Trophoblast cell (in vitro differentiated cells and primary cell): Measurements from ENCODE around the gene NPFFR2.
A peak's percentile ranks its signal among the peaks of the same experiment; 100 is the strongest.

ENCODE experiments used
- DNase-seq, 2 donors: peaks; one replicate each; pipeline ENCODE4 v3.0.0-alpha.2; 2016
- H2AFZ ChIP-seq: 2 replicates; pipeline ENCODE4 v1.6.1; 2013; ENCODE audit warnings: low read length, moderate library complexity, mild to moderate bottlenecking; ENCODE audit not compliant: insufficient read depth, poor library complexity
- H2AK5ac ChIP-seq: 2 replicates; pipeline ENCODE4 v1.6.1; 2013; ENCODE audit warnings: mild to moderate bottlenecking, low read length
- H2BK120ac ChIP-seq: 2 replicates; pipeline ENCODE4 v1.6.1; 2013; ENCODE audit warnings: low read length, mild to moderate bottlenecking, moderate library complexity; ENCODE audit not compliant: insufficient read depth, poor library complexity
- H2BK12ac ChIP-seq: 2 replicates; pipeline ENCODE4 v1.6.1; 2013; ENCODE audit warnings: mild to moderate bottlenecking, low read length, moderate library complexity
- H2BK5ac ChIP-seq: 2 replicates; pipeline ENCODE4 v1.6.1; 2013; ENCODE audit warnings: low read length, low read depth, moderate library complexity, mild to moderate bottlenecking; ENCODE audit not compliant: poor library complexity
- H3K14ac ChIP-seq: 2 replicates; pipeline ENCODE4 v1.6.1; 2013; ENCODE audit warnings: mild to moderate bottlenecking, low read length
- H3K18ac ChIP-seq: 2 replicates; pipeline ENCODE4 v1.6.1; 2013; ENCODE audit warnings: mild to moderate bottlenecking, low read length
- H3K23ac ChIP-seq: 2 replicates; pipeline ENCODE4 v1.6.1; 2013; ENCODE audit warnings: low read length
- H3K27ac ChIP-seq: 2 replicates; pipeline ENCODE4 v1.5.1; 2013; ENCODE audit warnings: low read depth, mild to moderate bottlenecking, inconsistent platforms, low read length, moderate library complexity
- H3K27me3 ChIP-seq: 2 replicates; pipeline ENCODE4 v1.6.1; 2013; ENCODE audit warnings: inconsistent platforms, mild to moderate bottlenecking, low read length, moderate library complexity; ENCODE audit not compliant: insufficient read depth
- H3K36me3 ChIP-seq, 2 experiments: 1 replicate in 1 of 2; 2 replicates in 1 of 2; pipeline ENCODE4 v1.6.1; 2013; ENCODE audit warnings: low read length in 2 of 2, mild to moderate bottlenecking in 2 of 2, moderate library complexity in 1 of 2; ENCODE audit not compliant: insufficient read depth in 2 of 2, control insufficient read depth in 1 of 2
- H3K4ac ChIP-seq: 2 replicates; pipeline ENCODE4 v1.6.1; 2013; ENCODE audit warnings: low read depth, mild to moderate bottlenecking, low read length, moderate library complexity
- H3K4me1 ChIP-seq, 2 experiments: 1 replicate in 1 of 2; 2 replicates in 1 of 2; pipeline ENCODE4 v1.6.1; 2013; ENCODE audit warnings: low read length in 2 of 2, mild to moderate bottlenecking in 2 of 2, moderate library complexity in 1 of 2; ENCODE audit not compliant: insufficient read depth in 2 of 2, control insufficient read depth in 1 of 2
- H3K4me2 ChIP-seq: 2 replicates; pipeline ENCODE4 v1.6.1; 2013; ENCODE audit warnings: inconsistent platforms, mild to moderate bottlenecking, low read length, moderate library complexity
- H3K4me3 ChIP-seq: 2 replicates; pipeline ENCODE4 v1.5.1; 2013; ENCODE audit warnings: mild to moderate bottlenecking, low read depth, low read length, inconsistent platforms
- H3K79me1 ChIP-seq: one replicate; pipeline ENCODE4 v1.6.1; 2013; ENCODE audit warnings: low read length
- H3K79me2 ChIP-seq: 2 replicates; pipeline ENCODE4 v1.6.1; 2013; ENCODE audit warnings: low read length, mild to moderate bottlenecking; ENCODE audit not compliant: control insufficient read depth, insufficient read depth, poor library complexity
- H3K9ac ChIP-seq: 2 replicates; pipeline ENCODE4 v1.6.1; 2013; ENCODE audit warnings: mild to moderate bottlenecking, low read length
- H3K9me3 ChIP-seq: 2 replicates; pipeline ENCODE4 v1.6.1; 2013; ENCODE audit warnings: low read depth, mild to moderate bottlenecking, control low read depth, inconsistent platforms, low read length; ENCODE audit not compliant: insufficient read depth
- H4K12ac ChIP-seq: 2 replicates; pipeline ENCODE4 v1.6.1; 2013; ENCODE audit warnings: low read depth, mild to moderate bottlenecking, low read length, moderate library complexity
- H4K8ac ChIP-seq: 2 replicates; pipeline ENCODE4 v1.6.1; 2013; ENCODE audit warnings: low read depth, mild to moderate bottlenecking, low read length, moderate library complexity
- H4K91ac ChIP-seq: one replicate; pipeline ENCODE4 v1.6.1; 2013; ENCODE audit warnings: low read depth, mild to moderate bottlenecking, low read length, moderate library complexity
- WGBS: extraction: QIAGEN DNeasy Blood & Tissue Kit; methylation state at CpG from one replicate; pipeline ENCODE4 v1.1.7; 2013; ENCODE audit warnings: missing lambda C conversion rate; ENCODE audit not compliant: insufficient read length, insufficient coverage; ENCODE audit errors: extremely low coverage; 5-methylcytosine and 5-hydroxymethylcytosine counted together

Gene NPFFR2

GRCh38 chr4:72022553-72022952 is 9.2 kb upstream of the NPFFR2 start:
- Histone ChIP-seq H3K36me3 (no peaks in the 10 kb centered on the region), H3K4me2 (no peak overlapping the region), H3K4me1 (no peaks in the 10 kb centered on the region), H3K4me3 (no peak overlapping the region), H3K23ac (no peak overlapping the region), H3K79me1 (no peaks in the 10 kb centered on the region), H3K18ac (no peak overlapping the region), H3K9me3 (no peaks in the 10 kb centered on the region), H2BK12ac (no peak overlapping the region), H3K4ac (no peak overlapping the region), H3K9ac (no peak overlapping the region), H3K27ac (no peak overlapping the region), H2AFZ (no peak overlapping the region), H4K8ac (no peak overlapping the region), H2BK120ac (no peak overlapping the region), H2AK5ac (no peak overlapping the region), H3K27me3 (no peaks in the 10 kb centered on the region), H3K79me2 (no peaks in the 10 kb centered on the region), H4K12ac (no peak overlapping the region), H3K14ac (no peak overlapping the region), H4K91ac (no peak overlapping the region), H2BK5ac (no peak overlapping the region)
- DNase-seq = no peak
- WGBS = no CpG with 5 or more reads among the region's 1 CpG

GRCh38 chr4:72055566-72055965 is 23.8 kb downstream of the NPFFR2 start:
- no peak overlapping the region for H3K18ac ChIP-seq
- no peak overlapping the region for H3K14ac ChIP-seq
- no peak overlapping the region for H3K27ac ChIP-seq
- no peak overlapping the region for H3K4me2 ChIP-seq
- no peaks in the 10 kb centered on the region for H3K9me3 ChIP-seq
- H2AFZ ChIP-seq = no peak overlapping the region
- H4K91ac ChIP-seq = no peak overlapping the region
- no peak for DNase-seq
- H3K36me3 ChIP-seq = no peaks in the 10 kb centered on the region
- no peak overlapping the region for H3K9ac ChIP-seq
- no peak overlapping the region for H4K12ac ChIP-seq
- H3K4me3 ChIP-seq = no peak overlapping the region
- no peaks in the 10 kb centered on the region for H3K79me1 ChIP-seq
- H3K27me3 ChIP-seq = no peaks in the 10 kb centered on the region
- no peak overlapping the region for H3K4ac ChIP-seq
- no peak overlapping the region for H2BK5ac ChIP-seq
- no peak overlapping the region for H3K23ac ChIP-seq
- no peak overlapping the region for H4K8ac ChIP-seq
- no peaks in the 10 kb centered on the region for H3K79me2 ChIP-seq
- H2BK120ac ChIP-seq = no peak overlapping the region
- H2AK5ac ChIP-seq = no peak overlapping the region
- H2BK12ac ChIP-seq = no peak overlapping the region
- no peaks in the 10 kb centered on the region for H3K4me1 ChIP-seq

- Histone ChIP-seq H3K18ac (no peak overlapping the region), H3K79me1 (no peaks in the 10 kb centered on the region), H3K4me1 (no peaks in the 10 kb centered on the region), H3K79me2 (no peaks in the 10 kb centered on the region), H2AFZ (no peak overlapping the region), H3K9me3 (no peaks in the 10 kb centered on the region), H2BK120ac (no peak overlapping the region), H3K4me2 (no peak overlapping the region), H3K27me3 (no peaks in the 10 kb centered on the region), H2AK5ac (no peak overlapping the region), H3K4me3 (no peak overlapping the region), H4K91ac (no peak overlapping the region), H3K23ac (no peak overlapping the region), H4K8ac (no peak overlapping the region), H3K27ac (no peak overlapping the region), H4K12ac (no peak overlapping the region), H3K4ac (no peak overlapping the region), H2BK12ac (no peak overlapping the region), H3K9ac (no peak overlapping the region), H2BK5ac (no peak overlapping the region), H3K14ac (no peak overlapping the region), H3K36me3 (no peaks in the 10 kb centered on the region)
- no peak for DNase-seq
- WGBS = no CpG with 5 or more reads among the region's 2 CpGs
These were observed 31.9 kb downstream of the NPFFR2 start for GRCh38 chr4:72063726-72064125.

GRCh38 chr4:72067051-72067450 is 35.3 kb downstream of the NPFFR2 start:
- Histone ChIP-seq H4K12ac (no peak overlapping the region), H3K4me3 (no peak overlapping the region), H3K79me2 (no peaks in the 10 kb centered on the region), H4K8ac (no peak overlapping the region), H2AFZ (no peak overlapping the region), H3K18ac (no peak overlapping the region), H3K27ac (no peak overlapping the region), H3K9ac (no peak overlapping the region), H3K23ac (no peak overlapping the region), H3K4ac (no peak overlapping the region), H2AK5ac (no peak overlapping the region), H2BK5ac (no peak overlapping the region), H3K27me3 (no peaks in the 10 kb centered on the region), H3K14ac (no peak overlapping the region), H3K79me1 (no peaks in the 10 kb centered on the region), H3K36me3 (no peaks in the 10 kb centered on the region), H2BK12ac (no peak overlapping the region), H4K91ac (no peak overlapping the region), H3K4me1 (no peaks in the 10 kb centered on the region), H3K9me3 (no peaks in the 10 kb centered on the region), H2BK120ac (no peak overlapping the region), H3K4me2 (no peak overlapping the region)
- no peak for DNase-seq
- no CpG with 5 or more reads among the region's 7 CpGs for WGBS

GRCh38 chr4:72073816-72074215 is 42.0 kb downstream of the NPFFR2 start:
- Histone ChIP-seq H2AFZ (no peak overlapping the region), H3K4me3 (no peak overlapping the region), H2AK5ac (no peak overlapping the region), H3K4me1 (peaks cover 0 to 2% of the 10 kb centered on the region in 2 experiments), H3K14ac (no peak overlapping the region), H3K23ac (no peak overlapping the region), H3K79me1 (no peaks in the 10 kb centered on the region), H3K9me3 (no peaks in the 10 kb centered on the region), H2BK5ac (no peak overlapping the region), H3K27me3 (no peaks in the 10 kb centered on the region), H4K91ac (no peak overlapping the region), H3K36me3 (no peaks in the 10 kb centered on the region), H3K9ac (no peak overlapping the region), H3K79me2 (no peaks in the 10 kb centered on the region), H2BK12ac (no peak overlapping the region), H3K4me2 (no peak overlapping the region), H3K4ac (no peak overlapping the region), H3K27ac (no peak overlapping the region), H4K12ac (no peak overlapping the region), H2BK120ac (no peak overlapping the region), H3K18ac (no peak overlapping the region), H4K8ac (no peak overlapping the region)
- DNase-seq = peak in 1 of 2 donors; percentile 18
